HG02852 (cell line): ENCODE data around the gene MYO15A.
A peak's percentile ranks its signal among the peaks of the same experiment; 100 is the strongest.

ENCODE experiments used
- ATAC-seq: cut with Tn5 transposase; IDR thresholded peaks from one replicate; pipeline ENCODE4 v1.9.1; 2021; ENCODE audit warnings: mild to moderate bottlenecking, moderate library complexity; ENCODE audit not compliant: unreplicated experiment

Gene MYO15A

GRCh38 chr17:18108401-18109312 lies at the start of gene MYO15A:
MYO15A (plus strand) TSS chr17:18108756; CDS start chr17:18118801, 10,045 bp downstream.
- no peak for ATAC-seq

GRCh38 chr17:18059283-18059682 lies 49.3 kb upstream of the MYO15A start:
- ATAC-seq = no peak

DNA sequence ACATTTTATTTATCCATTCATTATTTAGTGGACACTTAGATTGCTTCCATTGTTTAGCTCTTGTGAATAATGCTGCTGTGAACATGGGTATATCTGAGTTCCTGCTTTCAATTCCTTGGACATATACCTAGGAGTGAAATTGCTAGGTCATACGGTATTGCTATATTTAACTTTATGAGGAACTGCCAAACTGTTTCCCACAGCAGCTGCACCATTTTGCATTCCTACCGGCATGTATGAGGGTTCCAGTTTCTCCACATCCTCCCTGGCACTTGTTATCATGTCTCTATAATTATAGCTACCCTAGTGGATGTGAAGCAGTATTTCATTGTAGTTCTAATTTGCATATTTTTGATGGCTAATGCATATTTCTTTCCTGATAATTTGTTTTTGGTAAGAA lies 44.5 kb upstream of the MYO15A start:
- no peak for ATAC-seq

GRCh38 chr17:18065546-18065945 lies 43.0 kb upstream of the MYO15A start:
- ATAC-seq = no peak

GRCh38 chr17:18066866-18067265 lies 41.7 kb upstream of the MYO15A start:
- no peak for ATAC-seq

DNA sequence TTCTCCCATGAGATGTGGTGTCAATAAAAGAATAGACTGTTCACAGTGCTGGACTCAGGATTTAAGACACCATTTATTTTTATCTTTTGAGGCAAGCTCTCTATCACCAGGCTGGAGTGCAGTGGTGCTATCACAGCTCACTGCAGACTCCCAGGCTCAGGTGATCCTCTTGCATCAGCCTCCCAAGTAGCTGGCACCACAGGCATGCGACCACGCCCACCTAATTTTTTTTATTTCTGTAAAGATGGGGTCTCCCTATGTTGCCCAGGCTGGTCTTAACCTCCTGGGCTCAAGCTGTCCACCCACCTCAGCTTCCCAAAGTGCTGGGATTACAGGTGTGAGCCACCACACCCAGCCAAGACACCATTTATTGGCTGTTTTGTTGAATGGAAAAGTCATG lies 39.5 kb upstream of the MYO15A start:
- no peak for ATAC-seq

DNA sequence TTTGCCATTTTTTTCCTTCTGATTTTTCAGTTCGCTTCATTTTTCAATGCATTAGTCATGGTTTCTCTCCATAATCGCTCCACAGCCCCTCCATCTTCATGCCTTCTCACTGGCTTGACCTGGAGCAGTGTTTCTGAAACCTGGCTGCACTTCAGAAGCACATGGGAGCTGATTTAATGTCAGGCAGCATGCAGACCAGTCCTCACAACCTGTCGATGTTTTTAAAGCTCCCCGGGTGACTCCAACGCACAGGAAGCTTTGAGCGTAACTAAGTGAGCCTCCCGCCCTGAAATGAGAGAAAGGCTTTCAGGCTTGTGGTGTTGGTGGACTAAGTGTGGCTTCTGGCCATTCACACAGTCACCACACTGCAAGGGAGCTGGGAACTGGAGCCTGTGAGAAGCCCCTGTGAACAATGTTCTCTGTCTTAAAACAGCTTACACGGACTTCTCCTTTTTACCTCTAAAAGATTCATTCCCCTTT lies 37.7 kb upstream of the MYO15A start:
- ATAC-seq = no peak

DNA sequence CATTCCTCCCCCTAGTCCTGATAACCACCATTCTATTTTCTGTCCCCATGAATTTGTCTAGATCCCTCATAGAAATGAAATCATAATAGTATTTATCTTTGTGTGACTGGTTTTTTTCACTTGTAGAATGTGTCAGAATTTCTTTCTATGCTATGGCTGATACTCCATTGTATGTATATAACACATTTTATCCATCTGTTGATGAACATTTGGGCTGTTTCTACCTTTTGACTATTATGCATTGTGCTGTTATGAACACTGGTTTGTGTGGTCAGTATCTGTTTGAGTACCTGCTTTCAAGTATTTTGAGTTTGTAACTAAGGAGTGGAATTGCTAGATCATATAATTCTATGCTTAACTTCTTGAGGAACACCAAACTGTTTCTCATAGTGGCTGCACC lies 36.8 kb upstream of the MYO15A start:
- no peak for ATAC-seq

DNA sequence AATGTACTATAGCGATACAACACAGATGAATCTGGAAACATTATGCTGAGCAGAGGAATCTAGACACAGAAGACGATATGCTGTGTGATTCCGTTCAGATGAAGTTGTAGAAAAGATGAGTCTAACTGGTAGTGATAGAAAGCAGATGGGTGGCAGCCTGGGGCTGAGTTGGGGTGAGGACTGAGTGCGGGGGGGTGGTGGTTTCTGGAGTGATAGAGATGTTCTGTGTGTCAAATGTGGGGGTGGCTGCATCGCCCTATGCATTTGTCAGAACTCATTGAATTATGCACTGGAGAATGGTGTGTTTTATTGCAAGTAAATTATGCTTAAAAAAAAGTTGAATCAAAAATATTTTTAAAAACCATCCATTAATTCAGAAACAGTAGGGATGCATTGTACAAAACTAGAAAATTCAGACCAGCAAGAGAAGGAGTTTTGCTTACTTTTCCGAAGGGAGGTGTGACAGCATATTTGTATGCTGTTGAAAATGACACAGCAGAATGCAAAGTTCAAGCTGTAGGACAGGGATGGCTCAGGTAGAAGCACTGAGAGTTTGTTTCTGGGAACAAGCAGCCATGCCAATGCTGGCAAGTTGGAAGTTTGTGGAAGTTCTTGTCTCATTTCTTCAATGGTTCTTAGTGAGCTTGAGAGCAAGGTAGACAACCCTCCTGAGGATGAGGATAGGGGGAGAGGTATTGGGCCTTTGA lies 33.8 kb upstream of the MYO15A start:
- no peak for ATAC-seq

DNA sequence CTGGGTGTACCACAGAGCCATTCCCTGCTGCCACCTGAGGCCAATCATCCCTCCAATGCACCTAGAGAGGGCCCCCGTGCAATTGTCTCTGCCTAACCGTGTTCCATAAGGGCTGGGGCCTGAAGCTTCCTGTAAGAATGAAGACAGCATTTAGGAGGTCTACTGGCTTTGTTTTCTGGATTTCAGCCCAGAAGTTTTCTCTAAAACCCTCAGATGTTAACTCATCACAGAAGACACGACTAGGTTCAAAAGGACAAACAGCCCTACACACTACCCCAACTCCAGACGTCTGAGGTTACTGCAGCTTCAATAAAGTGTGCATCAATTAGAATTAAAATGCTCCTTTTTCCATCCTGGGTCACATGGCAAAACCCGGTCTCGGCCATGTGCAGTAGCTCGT lies 31.6 kb upstream of the MYO15A start:
- no peak for ATAC-seq

DNA sequence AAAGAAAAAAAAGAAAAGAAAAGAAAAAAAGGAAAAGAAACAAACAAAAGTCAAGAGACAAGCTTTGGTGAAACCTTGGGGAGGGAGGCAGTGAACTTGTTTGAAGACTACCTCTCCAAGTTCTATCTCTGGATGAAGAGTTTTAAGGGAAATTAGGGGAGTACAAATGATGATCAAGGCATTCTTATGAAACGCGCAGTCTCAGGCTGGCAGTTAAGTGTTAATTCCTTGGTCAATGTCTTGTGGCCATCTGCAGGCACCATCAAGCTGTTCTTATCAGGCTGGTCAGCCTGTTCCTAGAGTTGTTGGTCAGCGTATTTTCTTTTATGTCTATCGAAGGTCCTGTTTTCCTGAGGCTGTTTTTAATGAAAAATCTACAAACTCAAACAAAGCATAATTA lies 29.0 kb upstream of the MYO15A start:
- no peak for ATAC-seq

DNA sequence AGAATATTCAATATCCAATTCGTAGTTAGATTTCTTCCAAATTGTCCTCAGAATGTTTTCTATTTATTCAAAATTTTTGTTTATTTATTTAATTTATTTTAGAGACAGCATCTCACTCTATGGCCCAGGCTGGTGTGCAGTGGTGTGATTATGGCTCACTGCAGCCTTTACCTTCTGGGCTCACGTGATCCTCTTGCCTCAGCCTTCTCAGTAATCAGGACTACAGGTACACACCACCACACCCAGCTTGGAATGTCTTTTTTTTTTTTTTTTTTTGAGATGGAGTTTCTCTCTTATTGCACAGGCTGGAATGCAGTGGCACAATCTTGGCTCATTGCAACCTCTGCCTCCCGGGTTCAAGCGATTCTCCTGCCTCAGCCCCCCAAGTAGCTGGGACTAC lies 24.3 kb upstream of the MYO15A start:
- no peak for ATAC-seq

- ATAC-seq = peak; percentile 76
These were observed 20.7 kb upstream of the MYO15A start, which contains the start of gene DRG2 for GRCh38 chr17:18087610-18088491. DRG2 (plus strand) TSS chr17:18087948; CDS start chr17:18088024, 76 bp downstream.

GRCh38 chr17:18089613-18090012 lies 18.9 kb upstream of the MYO15A start:
- no peak for ATAC-seq

DNA sequence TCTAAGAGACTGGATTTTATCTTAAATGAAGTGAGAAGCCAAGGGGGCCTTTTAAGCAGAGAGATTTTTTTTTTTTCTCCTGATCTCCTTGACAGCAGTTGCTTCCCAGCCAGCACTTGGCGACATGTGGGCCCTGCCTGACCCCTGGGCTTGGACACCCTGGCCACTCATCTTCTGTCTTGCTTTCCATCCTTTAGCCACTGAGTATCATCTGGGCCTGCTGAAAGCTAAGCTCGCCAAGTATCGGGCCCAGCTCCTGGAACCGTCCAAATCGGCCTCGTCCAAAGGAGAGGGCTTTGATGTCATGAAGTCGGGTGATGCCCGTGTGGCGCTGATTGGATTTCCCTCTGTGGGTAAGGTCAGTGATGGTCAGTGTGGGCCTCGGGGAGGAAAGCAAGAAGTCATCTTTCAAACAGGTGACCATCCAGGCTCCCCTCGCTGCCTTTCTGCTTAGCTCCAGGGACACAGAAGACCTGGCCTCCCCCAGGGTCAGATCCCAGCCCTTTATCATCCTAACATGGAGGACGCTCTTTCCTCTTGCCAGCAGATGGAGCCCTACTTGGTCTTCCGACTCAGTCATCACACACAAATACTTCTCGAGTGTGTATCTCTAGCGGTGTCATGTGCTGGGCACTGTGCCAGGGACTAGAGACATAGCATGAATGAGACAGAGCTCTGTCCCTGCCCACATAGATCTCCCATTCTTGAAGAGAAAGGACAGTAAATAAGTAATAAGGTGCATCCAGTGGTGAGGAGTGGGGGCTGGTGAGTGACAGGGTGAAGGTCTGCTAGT lies 14.7 kb upstream of the MYO15A start:
- no peak for ATAC-seq

DNA sequence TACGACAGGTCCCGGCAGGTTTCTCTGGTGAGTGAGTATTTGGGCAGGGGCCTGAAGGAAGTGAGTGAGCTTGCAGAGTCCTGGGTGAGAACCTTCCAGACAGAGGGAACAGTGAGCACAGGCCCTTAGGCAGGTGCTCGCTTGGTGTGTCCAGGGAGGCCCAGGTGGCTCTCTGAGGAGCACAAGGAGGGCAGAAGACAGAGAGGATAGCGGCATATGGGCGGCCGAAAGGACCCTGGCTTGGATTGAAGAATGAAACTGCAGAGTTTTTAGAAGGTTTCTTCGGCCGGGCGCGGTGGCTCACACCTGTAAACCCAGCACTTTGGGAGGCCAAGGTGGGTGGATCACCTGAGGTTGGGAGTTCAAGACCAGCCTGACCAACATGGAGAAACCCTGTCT lies 14.1 kb upstream of the MYO15A start:
- ATAC-seq = no peak

- no peak for ATAC-seq
These were observed 9.0 kb upstream of the MYO15A start for GRCh38 chr17:18099516-18099915.

- ATAC-seq = no peak
These were observed 7.9 kb upstream of the MYO15A start for GRCh38 chr17:18100616-18101015.

DNA sequence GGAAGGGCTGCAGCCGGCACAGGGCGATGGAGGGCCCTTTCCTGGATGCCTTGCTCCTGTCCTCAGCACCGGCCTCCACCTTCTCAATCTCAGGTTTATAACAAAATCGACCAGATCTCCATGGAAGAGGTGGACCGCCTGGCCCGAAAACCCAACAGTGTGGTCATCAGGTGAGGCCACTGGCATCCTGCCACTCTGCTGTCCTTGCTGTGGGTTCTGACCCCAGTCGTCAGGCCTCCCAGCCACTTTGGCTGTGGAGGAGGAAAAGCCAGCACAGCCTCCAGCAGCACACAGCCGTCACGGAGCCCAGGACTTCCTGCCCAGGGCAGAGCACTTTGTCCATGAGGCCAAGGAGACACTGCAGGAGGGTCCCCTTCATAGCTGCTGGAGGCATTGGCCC lies 6.7 kb upstream of the MYO15A start:
- ATAC-seq = no peak

- no peak for ATAC-seq
These were observed 5.9 kb upstream of the MYO15A start for GRCh38 chr17:18102640-18103039.
